ENCODE measurements around the gene GRM7.
A peak's percentile ranks its signal among the peaks of the same experiment; 100 is the strongest.

GRCh38 chr3:6994081-6994668 lies 133.3 kb downstream of the GRM7 start:
- TF ChIP-seq CTCF (IDR thresholded peaks at IDR 0.05): peak; percentile 48
- TF ChIP-seq EZH2 (IDR thresholded peaks at IDR 0.05): no peak
- no peak for TF ChIP-seq EZH2phosphoT487 (IDR thresholded peaks at IDR 0.05)

Data from neural progenitor cell (in vitro differentiated cells).